HCT116 (cell line): ENCODE measurements around the gene TMEM235. TPM values are rescaled to one million over a fixed set of nuclear protein-coding genes. Genes with fewer than 3 reads are reported as not detected.

Source experiments
- CTCF ChIP-seq, 3 experiments: fragments of 200-600 bp in 1 of 3; sonication (generic) in 1 of 3; IDR thresholded peaks in 2 of 3; conservative IDR thresholded peaks in 1 of 3; 2 replicates each; pipeline ENCODE4 v1.5.1; 2012 to 2017; ENCODE audit warnings: low read depth in 2 of 3, low read length in 2 of 3, antibody characterized with exemption in 1 of 3, borderline replicate concordance in 1 of 3, control low read depth in 1 of 3, mild to moderate bottlenecking in 1 of 3, mixed read lengths in 1 of 3, mixed run types in 1 of 3, moderate library complexity in 1 of 3; ENCODE audit not compliant: insufficient read depth in 1 of 3
- EZH2 ChIP-seq: fragments of 200-600 bp; sonication (generic); IDR thresholded peaks from 2 replicates; pipeline ENCODE4 v1.6.1; 2017; ENCODE audit warnings: antibody characterized with exemption, mixed run types
- total RNA-seq: library from RNA; stranded (reverse); gene quantifications from one replicate; pipeline ENCODE4 v1.2.1, GENCODE V29; 2021; ENCODE audit not compliant: unreplicated experiment

TMEM235 gene
- total RNA-seq, 1 experiment from 2014 or later: not detected

GRCh38 chr17:78289802-78290363 is 58.5 kb downstream of the TMEM235 start (continued):
- TF ChIP-seq CTCF (IDR thresholded peaks at IDR 0.05 in 2 of 3, conservative IDR thresholded peaks at IDR 0.05 in 1 of 3; ENCODE audit: borderline replicate concordance in 1 of 3, insufficient read depth in 1 of 3, low read depth in 2 of 3, low read length in 2 of 3) (peak; percentile 92 to 98 (median 92)), EZH2 (no peak)
- TF ChIP-seq, all 23 proteins: peak for 6

Other genes starting within 250 kb of the TMEM235 start
- 142 TPM for gene TMC6, start 102.9 kb upstream of the TMEM235 start, total RNA-seq
- gene TMC8, start 100.9 kb upstream of the TMEM235 start, total RNA-seq: 7.8 TPM
- gene C17orf99, start 85.2 kb upstream of the TMEM235 start, total RNA-seq: not detected
- 148 TPM for gene SYNGR2, start 63.0 kb upstream of the TMEM235 start, total RNA-seq
- gene TK1, start 44.6 kb upstream of the TMEM235 start, total RNA-seq: 315 TPM
- gene AFMID, start 44.3 kb upstream of the TMEM235 start, total RNA-seq: 65.8 TPM
- gene BIRC5, start 17.4 kb upstream of the TMEM235 start, total RNA-seq: 140 TPM
- gene SOCS3, start 128.4 kb downstream of the TMEM235 start, total RNA-seq: 26.7 TPM
- 44.4 TPM for gene PGS1, start 147.0 kb downstream of the TMEM235 start, total RNA-seq